B cell (primary cell): ENCODE measurements around the gene HHIPL1. TPM values are rescaled to one million over a fixed set of nuclear protein-coding genes. Genes with fewer than 3 reads are reported as not detected.

Experiments
- ATAC-seq: fragments of 200-7000 bp; cut with Tn5 transposase; one replicate; pipeline ENCODE4 v1.10.0; 2021; ENCODE audit warnings: low read depth, mild to moderate bottlenecking, moderate number of reproducible peaks, moderate library complexity
- CTCF ChIA-PET: fragments of 350-600 bp; sonication (Branson Sonifier 250); formaldehyde crosslinking; loops from one replicate; lab custom pipeline; 2021; ENCODE audit warnings: antibody characterized with exemption, inconsistent platforms; lab: Charles Lee
- POLR2A ChIA-PET: fragments of 350-600 bp; sonication (Branson Sonifier 250); formaldehyde crosslinking; loops from one replicate; lab custom pipeline; 2021; ENCODE audit warnings: antibody characterized with exemption; lab: Charles Lee
- DNase-seq: peaks from one replicate; pipeline ENCODE4 v3.0.0; 2013
- H2AFZ ChIP-seq: 2 replicates; pipeline ENCODE4 v1.6.1; 2012; ENCODE audit warnings: mild to moderate bottlenecking, low read depth, low read length; ENCODE audit not compliant: insufficient read depth, poor library complexity, severe bottlenecking
- H3K27ac ChIP-seq, 2 donors: 1 replicate in 1 of 2; 2 replicates in 1 of 2; pipeline ENCODE4 v1.5.1; 2012 to 2013; ENCODE audit warnings: low read length in 2 of 2, mild to moderate bottlenecking in 2 of 2, moderate library complexity in 1 of 2
- H3K27me3 ChIP-seq, 4 experiments: fragments of 200-600 bp in 1 of 4; sonication (generic) in 1 of 4; replicated peaks in 1 of 4; 1 replicate in 2 of 4; 2 replicates in 2 of 4; pipeline versions ENCODE4 v1.6.1 to v1.7.0; 2013 to 2016; ENCODE audit warnings: low read length in 3 of 4, mild to moderate bottlenecking in 2 of 4, mixed read lengths in 1 of 4, moderate library complexity in 1 of 4; ENCODE audit not compliant: insufficient read depth in 4 of 4, control insufficient read depth in 3 of 4; ENCODE audit errors: control extremely low read depth in 1 of 4
- H3K36me3 ChIP-seq, 2 experiments: replicated peaks in 1 of 2; 1 replicate in 1 of 2; 2 replicates in 1 of 2; pipeline versions ENCODE4 v1.6.1 to v1.7.1; 2013; ENCODE audit warnings: low read length in 1 of 2; ENCODE audit not compliant: insufficient read depth in 2 of 2, control insufficient read depth in 1 of 2; ENCODE audit errors: control extremely low read depth in 1 of 2, extremely low read depth in 1 of 2
- H3K4me1 ChIP-seq, 2 donors: fragments of 200-600 bp in 1 of 2; sonication (generic) in 1 of 2; 1 replicate in 1 of 2; 2 replicates in 1 of 2; pipeline versions ENCODE4 v1.5.1 to v1.6.1; 2013 to 2017; ENCODE audit warnings: low read length in 2 of 2; ENCODE audit not compliant: control insufficient read depth in 2 of 2, insufficient read depth in 2 of 2
- H3K4me2 ChIP-seq: replicated peaks from 2 replicates; pipeline ENCODE3; 2012; ENCODE audit warnings: mild to moderate bottlenecking, low read depth, low read length; ENCODE audit not compliant: poor library complexity, severe bottlenecking
- H3K4me3 ChIP-seq, 5 experiments: fragments of 200-600 bp in 1 of 5; sonication (generic) in 1 of 5; 1 replicate in 3 of 5; 2 replicates in 2 of 5; pipeline versions ENCODE4 v1.5.1 to v1.7.0; 2011 to 2016; ENCODE audit warnings: low read length in 4 of 5, mild to moderate bottlenecking in 4 of 5, low read depth in 2 of 5, control low read depth in 1 of 5, moderate library complexity in 1 of 5; ENCODE audit not compliant: insufficient read depth in 1 of 5; ENCODE audit errors: control extremely low read depth in 1 of 5, extremely low read depth in 1 of 5
- H3K79me2 ChIP-seq: fragments of 200-600 bp; sonication (generic); one replicate; pipeline ENCODE4 v1.6.0; 2016; ENCODE audit warnings: low read length; ENCODE audit not compliant: control insufficient read depth, insufficient read depth
- H3K9ac ChIP-seq: fragments of 200-600 bp; sonication (generic); 2 replicates; pipeline ENCODE4 v1.6.1; 2017; ENCODE audit warnings: mild to moderate bottlenecking, low read length, moderate library complexity
- H3K9me3 ChIP-seq, 3 donors: one replicate each; pipeline versions ENCODE4 v1.6.1 to v1.7.1; 2013; ENCODE audit warnings: low read length in 2 of 3; ENCODE audit not compliant: control insufficient read depth in 2 of 3, insufficient read depth in 1 of 3; ENCODE audit errors: control extremely low read depth in 1 of 3
- H4K20me1 ChIP-seq: 2 replicates; pipeline ENCODE4 v1.6.0; 2012; ENCODE audit warnings: mild to moderate bottlenecking, low read length; ENCODE audit not compliant: insufficient read depth, control insufficient read depth, poor library complexity, severe bottlenecking
- H3K27ac Mint-ChIP-seq: one replicate; pipeline ENCODE4 v1.8.0; 2021; ENCODE audit warnings: mixed read lengths
- H3K27me3 Mint-ChIP-seq: one replicate; pipeline ENCODE4 v1.8.0; 2021; ENCODE audit warnings: mixed read lengths
- H3K4me1 Mint-ChIP-seq: one replicate; pipeline ENCODE4 v1.8.0; 2021; ENCODE audit warnings: mixed read lengths
- H3K4me3 Mint-ChIP-seq: one replicate; pipeline ENCODE4 v1.8.0; 2021; ENCODE audit warnings: mixed read lengths
- H3K9me3 Mint-ChIP-seq: one replicate; pipeline ENCODE4 v1.8.0; 2022; ENCODE audit warnings: mixed read lengths; ENCODE audit not compliant: insufficient read depth
- CTCF ChIP-seq: fragments of 200-600 bp; IDR thresholded peaks from one replicate; pipeline ENCODE4 v1.8.0; 2022; ENCODE audit warnings: antibody characterized with exemption, mild to moderate bottlenecking
- EZH2 ChIP-seq: IDR thresholded peaks from 2 replicates; pipeline ENCODE4 v1.6.1; 2012; ENCODE audit warnings: borderline replicate concordance, low read depth, mild to moderate bottlenecking, moderate library complexity, low read length; ENCODE audit not compliant: insufficient read depth, poor library complexity, severe bottlenecking
- WGBS: methylation state at CpG from one replicate; pipeline ENCODE4 v1.1.5; 2013; ENCODE audit warnings: missing lambda C conversion rate; ENCODE audit not compliant: insufficient coverage; 5-methylcytosine and 5-hydroxymethylcytosine counted together
- intact Hi-C: fragments of 100-400 bp; cut with micrococcal nuclease; formaldehyde crosslinking; loops from one replicate; pipeline ENCODE4 v1.10.0; 2022
- polyA plus RNA-seq: library from polyadenylated mRNA; depleted of rRNA; stranded (reverse); fragments of >200 nt; gene quantifications from 2 replicates; pipeline ENCODE4 v1.2.3, GENCODE V29; 2012
- total RNA-seq, 2 donors: library from RNA; stranded (reverse); fragments of 120-200 nt in 1 of 2; gene quantifications; 1 replicate in 1 of 2; 2 replicates in 1 of 2; pipeline versions ENCODE4 v1.2.3 to v1.2.4, GENCODE V29; 2013 to 2022

Gene HHIPL1
- total and polyA plus RNA-seq, 2 donors (not counting 1 experiment from before 2014, with no cell fraction given): not detected

GRCh38 chr14:99651953-99652746, 7.2 kb downstream of the HHIPL1 start:
- Histone ChIP-seq H2AFZ (no peak overlapping the region), H3K9ac (no peak overlapping the region), H3K4me3 (no peak overlapping the region), H3K36me3 (no peaks in the 10 kb centered on the region), H3K4me2 (no peak overlapping the region), H4K20me1 (no peaks in the 10 kb centered on the region), H3K79me2 (no peaks in the 10 kb centered on the region), H3K27me3 (peaks cover 0 to 11% (median 3%) of the 10 kb centered on the region in 4 experiments), H3K9me3 (peaks cover 0 to 2% (median 0%) of the 10 kb centered on the region in 3 donors), H3K4me1 (no peaks in the 10 kb centered on the region), H3K27ac (no peak overlapping the region)
- intact Hi-C loops: no loop called here
- ATAC-seq (no peak), DNase-seq (no peak)
- ChIA-PET POLR2A (no interaction called here), CTCF (no interaction called here)
- Mint-ChIP-seq H3K27ac (no peak overlapping the region), H3K27me3 (peaks cover 47% of the 10 kb centered on the region), H3K4me3 (no peak overlapping the region), H3K9me3 (peaks cover 3% of the 10 kb centered on the region), H3K4me1 (no peaks in the 10 kb centered on the region)
- TF ChIP-seq CTCF: no peak
- no peak for TF ChIP-seq EZH2
- WGBS: 93% methylated on average over 31 of the region's 32 CpGs
